Stimulated activated CD8-positive, alpha-beta memory T cell treated with anti-CD3 and anti-CD28 coated beads, Interleukin-15, amount 100 ng/mL, for 24 hours (primary cell): ENCODE measurements around the gene LSR.
"Not testable (repeated sequence)": the region's sequence is repeated elsewhere in the genome, so short reads cannot be mapped to it uniquely, and the experiment has no call there.

Experiments
- DNase-seq: peaks from one replicate; pipeline ENCODE4 v3.0.0-alpha.2; 2020; ENCODE audit warnings: low read depth

The LSR gene

DNA sequence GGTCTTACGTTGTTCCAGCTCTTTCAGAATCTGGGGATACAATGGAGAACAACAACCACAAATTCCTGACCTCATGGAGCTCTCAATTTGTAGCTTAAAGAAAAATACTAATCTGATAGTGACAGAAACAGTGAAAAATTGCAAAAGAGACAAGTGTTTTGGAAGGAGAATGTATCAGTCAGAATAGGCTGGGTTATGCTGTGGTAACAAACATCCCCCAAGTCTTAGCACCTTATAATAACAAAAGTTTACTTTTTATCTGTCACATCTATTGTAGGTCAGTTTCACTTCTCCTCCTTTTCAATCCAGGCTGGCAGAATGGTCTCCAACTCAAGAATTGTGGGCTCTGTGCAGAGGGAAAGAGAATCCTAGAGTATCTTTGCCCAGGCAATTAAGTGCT is 29.8 kb upstream of the LSR start:
- no peak for DNase-seq

DNA sequence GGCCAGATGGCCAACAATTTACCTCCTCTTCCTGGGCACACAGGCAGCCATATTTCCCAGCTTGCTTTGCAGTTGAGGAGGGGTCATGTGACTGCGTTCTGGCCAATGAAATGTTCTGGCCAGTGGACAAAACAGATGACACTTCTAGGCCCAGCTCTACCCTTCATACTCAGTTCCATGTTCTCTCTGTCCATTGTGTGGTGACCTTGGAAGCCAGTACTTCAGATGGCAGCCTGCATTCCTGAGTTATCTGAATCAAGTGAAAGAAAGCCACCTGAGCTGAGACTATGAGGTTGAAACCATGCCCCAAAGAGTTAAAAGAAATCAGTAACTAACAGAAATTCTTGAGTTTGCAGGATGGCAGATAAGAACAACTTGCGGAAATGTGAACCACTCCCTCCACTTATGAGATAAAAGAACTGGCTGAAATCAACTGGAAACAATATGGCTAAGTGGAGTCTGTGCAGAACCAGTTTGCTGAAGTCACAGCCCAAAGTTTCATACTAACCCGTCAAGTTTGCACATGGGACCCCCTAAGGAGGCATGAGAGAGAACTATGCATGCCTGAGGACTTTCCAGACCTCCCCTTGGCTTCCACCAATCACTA is 28.4 kb upstream of the LSR start:
- DNase-seq: no peak

DNA sequence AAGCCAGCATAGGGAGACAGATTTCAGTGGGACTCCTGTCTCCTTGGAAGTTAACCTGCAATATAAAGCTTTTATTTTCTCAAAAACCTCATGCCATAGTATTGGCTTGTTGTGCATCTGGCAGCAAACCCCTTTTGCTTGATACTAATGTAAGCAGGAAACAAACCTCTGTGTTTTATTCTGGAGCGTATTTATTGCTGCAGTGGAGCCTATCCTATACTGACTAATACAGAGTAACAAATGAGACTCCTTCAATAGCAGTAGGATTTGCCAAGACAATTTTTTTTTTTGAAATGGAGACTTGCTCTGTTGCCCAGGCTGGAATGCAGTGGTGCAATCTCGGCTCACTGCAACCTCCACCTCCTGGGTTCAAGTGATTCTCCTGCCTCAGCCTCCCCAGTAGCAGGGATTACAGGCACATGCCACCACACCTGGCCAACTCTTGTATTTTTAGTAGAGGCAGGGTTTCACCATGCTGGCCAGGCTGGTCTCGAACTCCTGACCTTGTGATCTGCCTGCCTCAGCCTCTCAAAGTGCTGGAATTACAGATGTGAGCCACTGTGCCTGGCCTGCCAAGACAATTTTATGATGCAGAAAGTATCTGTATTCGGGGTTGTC is 27.7 kb upstream of the LSR start:
- not testable (repeated sequence) for DNase-seq

DNA sequence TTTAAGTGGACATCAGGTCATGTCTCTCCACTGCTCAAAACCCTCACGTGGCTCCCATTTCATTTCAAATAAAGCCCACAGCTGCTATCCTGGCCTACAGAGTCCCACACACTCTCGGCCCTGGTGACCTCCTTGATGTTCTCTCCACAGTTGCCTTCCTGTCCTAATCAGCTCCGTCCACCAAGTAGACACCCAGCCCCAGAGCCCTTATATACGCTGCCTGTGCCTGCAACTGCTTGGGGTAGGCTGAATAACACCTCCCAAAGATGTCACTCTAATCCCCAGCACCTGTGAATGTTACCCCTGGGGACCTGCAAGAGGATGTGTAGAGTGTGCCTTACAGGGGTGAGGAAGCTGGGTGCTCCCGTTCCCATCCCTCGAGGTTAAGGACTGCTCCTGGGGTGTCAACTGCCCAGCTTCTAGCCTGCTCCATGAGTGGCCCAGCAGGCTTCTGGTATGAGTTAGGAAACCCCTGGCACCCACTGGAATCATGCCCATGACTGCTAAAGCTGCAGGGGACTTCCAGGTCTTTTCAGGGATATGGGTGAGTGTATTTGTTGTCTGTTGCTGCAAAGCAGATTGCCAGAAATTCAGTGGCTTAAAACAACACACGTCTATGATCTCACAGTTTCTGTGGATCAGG is 26.3 kb upstream of the LSR start:
- DNase-seq: no peak

DNA sequence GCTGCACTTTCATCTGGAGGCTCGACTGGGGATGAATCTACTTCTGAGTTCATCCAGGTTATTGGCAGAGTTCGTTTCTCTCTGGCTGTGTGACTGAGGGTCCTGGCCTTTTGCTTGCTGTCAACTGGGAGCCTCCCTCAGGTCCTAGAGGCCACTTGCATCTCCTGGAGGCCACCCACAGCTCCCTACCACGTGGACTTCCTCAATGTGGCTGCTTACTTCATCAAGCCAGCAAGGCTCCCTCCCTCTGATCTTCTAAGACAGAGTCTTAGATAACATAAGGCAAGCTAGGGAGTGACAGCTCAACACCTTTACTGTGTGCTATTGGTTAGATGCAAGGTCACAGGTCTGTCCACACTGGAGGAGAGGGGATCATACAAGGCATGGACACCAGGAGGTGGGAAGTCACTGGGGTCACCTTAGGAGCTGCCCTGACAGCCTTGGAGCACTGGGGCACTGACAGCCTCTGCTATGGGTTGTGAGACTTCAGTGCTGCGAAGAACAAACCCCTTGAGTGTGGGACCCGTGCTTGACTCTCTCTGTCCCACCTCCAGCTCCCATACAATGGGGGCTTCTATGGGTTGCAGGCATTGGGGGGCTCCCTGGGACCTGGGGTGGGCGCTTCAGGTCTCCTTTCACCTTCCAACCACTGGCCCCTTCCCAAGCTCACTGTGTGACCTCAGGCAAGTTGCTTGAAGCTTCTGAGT is 25.6 kb upstream of the LSR start:
- DNase-seq: no peak

DNA sequence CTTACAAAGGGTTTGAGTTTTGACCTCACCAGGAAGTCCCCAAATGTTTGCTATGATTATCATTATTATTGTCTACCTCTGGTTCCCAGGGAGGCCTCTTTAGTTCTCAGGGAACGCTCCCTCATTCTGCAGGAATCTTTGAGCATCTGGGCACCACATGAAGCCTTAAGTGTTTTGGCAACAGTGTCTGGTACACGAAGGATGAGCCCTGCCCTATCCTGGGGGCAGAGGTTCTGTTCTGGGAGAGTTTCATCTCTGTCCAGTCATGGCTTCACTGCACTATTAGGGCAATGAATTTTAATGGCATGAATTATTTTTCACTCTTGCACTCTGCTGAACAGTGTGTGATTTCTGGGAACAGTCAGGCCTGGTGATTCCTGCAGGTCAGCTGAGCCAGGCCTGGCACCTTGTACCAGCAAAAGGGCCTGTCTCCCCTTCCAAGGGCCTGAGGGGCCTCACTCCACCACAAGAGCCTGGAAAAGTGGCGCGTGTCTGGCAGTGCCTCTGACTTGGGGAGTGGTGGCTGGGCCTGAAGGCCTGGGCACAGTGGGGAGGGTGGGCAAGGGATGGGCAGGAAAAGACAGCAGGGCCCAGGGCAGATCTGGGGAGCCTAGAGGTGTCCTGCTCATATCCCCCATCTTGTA is 24.8 kb upstream of the LSR start:
- DNase-seq: no peak

DNA sequence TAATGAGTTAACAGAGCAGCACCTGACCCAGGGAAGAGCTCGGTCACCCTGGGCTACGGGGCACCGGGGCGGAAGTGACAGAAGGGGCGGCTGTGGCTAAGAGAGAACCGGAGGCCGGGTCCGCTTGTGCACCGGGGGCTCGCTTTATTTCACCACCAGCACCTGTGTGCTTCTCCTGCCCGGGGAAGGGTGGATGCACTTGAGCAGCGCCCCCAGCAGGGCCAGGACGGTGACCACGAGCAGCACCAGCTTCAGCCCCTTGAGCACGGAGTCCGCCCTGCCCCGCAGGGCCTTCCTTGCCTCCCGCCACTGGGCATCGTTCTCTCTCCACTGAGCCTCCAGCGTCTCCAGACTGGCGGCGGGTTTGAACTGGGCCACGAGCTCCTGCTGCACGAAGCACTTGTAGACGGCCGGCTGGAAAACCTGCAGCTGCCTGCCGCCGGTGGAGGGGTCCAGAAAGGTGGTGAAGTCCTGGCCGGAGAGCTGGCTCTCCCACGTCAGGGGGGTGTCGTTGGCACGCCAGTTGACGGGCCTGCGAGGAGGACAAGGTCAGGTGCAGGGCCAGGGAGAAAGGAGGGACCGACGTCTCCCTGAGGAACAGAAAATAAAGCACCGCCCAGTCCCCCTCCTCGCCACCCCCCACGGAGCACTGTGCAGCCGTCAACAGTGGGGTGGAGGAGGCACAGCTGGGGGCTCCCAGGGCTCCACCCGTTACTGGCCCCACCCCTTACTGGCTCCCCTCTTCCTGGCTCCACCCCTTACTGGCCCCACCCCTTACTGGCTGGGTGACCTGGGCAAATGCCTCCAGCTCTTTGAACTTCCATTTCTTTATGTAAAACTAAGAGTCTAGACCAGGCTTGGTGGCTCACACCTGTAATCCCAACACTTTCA is 23.9 kb upstream of the LSR start:
- DNase-seq: no peak

DNA sequence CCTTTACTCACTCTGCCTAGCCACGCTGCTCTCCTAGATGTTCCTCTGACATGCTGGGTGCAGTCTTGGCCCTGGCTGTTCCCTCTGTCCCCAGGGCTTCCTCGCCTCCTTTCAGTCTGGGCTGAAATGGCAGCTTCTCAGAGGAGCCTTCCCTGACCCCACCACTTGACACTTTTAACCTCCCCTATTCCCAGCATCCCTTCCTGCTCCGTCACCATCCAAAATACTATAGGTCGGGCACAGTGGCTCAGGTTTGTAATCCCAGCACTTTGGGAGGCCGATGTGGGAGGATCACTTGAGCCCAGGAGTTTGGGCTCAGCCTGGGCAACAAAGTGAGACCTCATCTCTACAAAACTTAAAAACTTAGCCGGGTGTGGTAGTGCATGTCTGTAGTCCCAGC is 22.9 kb upstream of the LSR start:
- DNase-seq: no peak

DNA sequence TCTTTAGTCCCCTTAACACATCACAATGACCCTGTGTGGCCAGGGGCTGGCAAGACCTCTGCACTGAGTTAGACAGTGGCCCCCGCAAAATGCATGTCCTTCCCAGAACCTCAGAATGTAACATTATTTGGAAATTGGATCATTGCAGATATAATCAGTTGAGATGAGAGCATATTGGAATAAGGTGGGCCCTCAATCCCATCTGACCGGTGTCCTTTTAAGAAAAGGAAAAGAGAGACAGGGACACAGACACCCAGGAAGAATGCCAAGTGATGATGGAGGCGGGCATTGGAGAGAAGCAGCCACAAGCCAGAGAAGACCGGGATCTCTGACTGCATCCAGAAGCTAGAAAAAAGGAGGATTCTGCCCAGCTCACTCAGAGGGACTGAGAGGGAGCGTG is 22.1 kb upstream of the LSR start:
- DNase-seq: no peak

DNA sequence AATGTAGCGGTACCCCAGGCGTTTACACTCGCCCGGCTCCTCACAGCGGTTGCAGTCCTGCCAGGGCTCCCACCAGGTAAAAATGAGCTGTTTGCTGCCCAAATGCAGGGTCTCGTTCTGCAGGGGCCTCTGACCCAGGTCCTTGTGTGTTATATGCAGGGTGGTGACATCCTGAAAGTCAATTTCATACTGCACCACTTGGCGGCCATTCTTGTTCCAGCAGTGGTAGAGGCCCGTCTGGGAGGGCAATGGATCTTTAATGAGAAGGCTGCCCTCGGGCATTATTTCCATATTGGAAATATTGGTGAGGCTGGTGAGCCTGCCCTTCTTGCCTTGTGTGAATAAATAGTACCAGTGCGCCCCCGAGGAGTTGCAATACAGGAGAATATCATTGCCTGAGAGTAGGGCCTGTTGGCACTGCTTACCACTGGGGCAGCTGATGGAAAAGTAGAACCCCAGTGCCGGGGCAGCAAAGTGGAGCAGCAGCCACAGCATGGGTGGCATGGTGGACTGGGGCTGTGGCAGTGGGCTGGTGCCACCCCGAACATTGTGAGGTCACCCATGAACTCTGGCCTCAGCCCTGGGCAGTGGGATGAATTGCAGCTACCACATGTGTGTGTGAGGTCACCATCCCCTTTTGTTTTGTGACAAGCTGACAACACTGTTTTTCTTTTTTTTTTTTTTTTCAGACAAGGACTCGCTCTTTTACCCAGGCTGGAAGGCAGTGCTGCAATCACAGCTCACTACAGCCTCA is 20.4 kb upstream of the LSR start, which contains the start of gene FAM187B:
FAM187B (minus strand) TSS at position 563 of the 754 bp plus-strand sequence; CDS start at position 504, 59 bp downstream.
- DNase-seq: no peak

DNA sequence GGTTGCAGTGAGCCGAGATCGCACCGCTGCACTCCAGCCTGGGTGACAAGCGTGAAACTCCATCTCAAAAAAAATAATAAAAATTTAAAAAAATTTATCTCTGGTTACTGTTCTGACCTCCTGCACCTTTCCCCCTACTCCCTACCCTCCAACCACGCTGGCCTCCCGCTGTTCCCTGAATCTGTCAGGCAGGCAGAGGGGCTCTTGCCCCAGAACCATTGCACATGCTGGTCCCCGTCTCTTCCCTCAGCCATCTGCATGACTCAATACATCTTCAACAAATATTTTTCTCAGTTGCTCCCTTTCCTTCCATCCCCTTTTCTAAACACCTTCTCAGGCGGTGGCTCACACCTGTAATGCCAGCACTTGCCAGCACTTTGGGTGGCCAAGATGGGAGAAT is 19.2 kb upstream of the LSR start:
- no peak for DNase-seq

DNA sequence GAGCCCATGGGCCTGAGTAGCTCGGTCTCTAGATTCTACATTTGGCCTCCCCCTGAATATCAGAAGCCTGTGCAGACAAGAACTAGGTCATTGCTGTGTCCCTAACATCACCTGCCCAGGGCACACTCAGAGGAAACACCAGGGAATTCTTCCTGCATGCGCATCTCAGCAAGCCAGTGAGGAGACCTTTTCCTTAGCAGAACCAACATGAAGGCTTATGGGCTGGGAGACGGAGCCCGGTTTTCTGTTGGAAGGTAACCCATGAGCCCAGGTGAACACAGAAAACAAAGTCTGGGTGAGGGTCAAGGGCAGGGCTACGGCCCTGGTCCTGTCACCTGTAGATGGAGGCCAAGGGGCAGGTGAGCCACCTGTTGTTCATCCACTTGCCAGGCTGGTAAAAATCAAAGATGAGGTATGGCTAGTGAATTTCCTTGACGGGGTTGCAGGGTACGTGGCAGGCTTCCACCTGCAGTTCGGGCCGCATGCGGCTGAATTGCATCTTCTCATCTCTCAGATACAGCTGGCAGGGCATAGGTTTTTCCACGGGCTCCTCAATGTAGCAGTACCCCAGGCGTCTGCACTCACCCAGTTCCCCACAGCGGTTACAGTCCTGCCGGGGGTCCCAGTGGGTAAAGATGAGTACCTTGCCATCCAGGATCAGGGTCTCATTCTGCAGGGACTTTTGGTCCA is 16.7 kb upstream of the LSR start:
- DNase-seq: no peak

DNA sequence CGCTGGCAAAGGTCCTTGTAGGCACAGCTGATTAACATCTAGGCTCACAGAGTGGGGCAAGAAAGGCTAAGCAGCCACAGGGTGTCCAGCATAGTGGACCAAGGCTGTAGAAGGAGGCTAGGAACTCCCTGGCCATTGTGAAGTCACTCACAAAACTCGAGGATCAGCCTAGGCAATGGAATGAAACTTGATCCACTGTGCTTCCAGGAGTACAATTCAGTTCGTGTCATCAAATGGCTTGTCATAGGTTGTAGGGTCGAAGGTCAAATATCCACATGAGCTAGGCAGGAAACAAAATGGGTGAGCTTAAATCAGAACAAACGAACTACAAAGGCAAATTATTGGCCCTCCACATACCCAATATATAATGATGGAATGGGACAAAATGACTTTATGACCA is 15.9 kb upstream of the LSR start:
- no peak for DNase-seq

DNA sequence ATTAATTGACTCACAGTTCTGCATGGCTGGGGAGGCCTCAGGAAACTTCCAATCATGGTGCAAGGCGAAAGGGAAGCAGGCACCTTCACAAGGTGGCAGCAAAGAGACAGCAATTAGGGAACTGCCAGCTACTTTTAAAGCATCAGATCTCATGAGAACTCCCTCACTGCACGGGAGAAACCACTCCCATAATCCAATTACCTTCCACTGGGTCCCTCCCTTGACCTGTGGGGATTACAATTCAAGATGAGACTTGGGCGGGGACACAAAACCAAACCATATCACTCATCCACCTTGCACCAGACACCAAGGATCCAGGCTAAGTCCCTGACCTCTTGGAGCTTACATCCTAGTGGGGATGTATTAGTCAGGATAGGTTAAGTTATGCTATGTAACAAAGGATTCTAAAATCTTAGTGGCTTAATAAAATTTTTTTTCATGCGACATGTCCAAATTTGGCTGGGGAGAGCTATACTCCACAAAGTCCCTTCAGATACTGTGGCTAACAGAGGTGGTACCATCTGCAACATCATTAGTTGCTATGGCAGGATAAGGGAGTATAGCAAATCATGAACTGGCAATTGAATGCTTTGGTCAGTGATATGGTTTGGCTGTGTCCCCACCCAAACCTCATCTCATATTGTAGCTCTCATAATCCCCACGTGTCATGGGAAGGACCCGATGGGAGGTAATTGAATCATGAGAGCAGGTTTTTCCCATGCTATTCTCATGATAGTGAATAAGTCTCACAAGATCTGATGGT is 12.0 kb upstream of the LSR start:
- DNase-seq: no peak

DNA sequence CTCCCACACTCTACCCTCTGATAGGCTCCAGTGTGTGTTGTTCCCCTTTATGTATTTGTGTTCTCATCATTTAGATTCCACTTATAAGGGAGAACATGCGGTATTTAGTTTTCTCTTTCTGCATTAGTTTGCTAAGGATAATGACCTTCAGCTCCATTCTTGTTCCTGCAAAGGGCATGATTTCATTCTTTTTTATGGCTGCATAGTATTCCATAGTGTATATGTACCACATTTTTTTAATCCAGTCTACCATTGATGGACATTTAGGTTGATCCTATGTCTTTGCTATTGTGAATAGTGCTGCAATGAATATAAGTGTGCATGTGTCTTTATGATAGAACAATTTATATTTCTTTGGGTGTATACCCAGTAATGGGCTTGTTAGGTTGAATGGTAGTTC is 9.2 kb upstream of the LSR start:
- not testable (repeated sequence) for DNase-seq

DNA sequence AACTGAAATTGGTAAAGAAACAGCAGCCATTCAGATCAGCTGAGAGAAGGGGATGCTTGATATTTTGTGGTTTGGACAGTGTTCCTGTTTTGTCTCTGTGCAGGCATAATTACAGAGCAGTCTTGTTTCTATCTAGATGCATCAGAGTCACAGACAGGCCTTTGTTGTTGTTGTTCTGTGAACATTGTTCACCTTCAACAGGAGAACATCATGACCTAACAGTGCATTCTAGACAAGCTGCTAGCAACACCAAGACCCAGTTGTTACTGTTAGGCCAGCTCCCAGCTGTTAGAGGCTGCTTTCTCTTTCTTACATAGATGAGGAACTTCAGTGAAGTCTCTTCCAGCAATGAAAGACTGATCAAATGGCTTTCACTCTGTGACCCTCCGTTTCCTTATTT is 8.5 kb upstream of the LSR start:
- no peak for DNase-seq

DNA sequence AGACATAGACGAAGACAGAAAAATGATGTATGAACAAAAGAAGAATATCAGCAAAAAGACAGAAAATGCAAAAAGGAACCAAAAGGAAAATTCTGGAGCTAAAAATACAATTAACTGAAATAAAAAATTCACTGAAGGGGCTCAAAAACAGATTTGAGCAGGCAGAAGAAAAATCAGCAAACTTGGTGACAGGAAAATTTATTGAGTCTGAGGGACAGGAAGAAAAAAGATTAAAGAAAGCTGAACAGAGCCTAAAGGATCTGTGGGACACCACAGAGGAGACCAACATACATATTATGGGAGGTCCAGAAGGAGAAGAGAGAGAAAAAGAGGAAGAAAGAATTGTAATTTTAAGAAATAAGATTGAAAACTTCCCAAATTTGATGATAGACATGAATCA is 7.4 kb upstream of the LSR start:
- DNase-seq: no peak

DNA sequence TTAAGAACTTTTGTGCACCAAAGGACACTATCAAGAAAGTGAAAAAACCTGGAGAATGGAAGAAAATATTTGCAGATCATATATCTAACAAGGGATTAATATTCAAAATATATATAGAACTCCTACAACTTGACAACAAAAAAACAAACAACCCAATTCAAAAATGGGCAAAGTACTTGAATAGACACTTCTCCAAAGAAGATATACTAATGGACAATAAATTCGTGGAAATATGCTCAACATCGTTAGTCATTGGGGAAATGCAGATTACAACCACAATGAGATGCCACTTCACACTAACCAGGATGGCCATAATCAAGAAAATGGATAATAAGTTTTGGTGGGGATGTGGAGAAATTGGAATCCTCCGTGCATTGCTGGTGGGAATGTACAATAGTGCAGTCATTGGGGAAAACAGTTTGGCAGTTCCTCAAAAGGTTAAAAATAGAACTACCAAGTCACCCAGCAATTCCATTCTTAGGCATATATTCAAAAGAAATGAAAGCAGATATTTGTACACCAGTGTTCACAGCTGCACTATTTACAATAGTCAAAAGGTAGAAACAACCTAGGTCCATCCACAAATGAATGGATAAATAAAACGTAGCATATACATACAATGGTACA is 2.2 kb upstream of the LSR start:
- no peak for DNase-seq
